Measurements from ENCODE around the gene LSM2.
A peak's percentile ranks its signal among the peaks of the same experiment; 100 is the strongest.

Gene LSM2

DNA sequence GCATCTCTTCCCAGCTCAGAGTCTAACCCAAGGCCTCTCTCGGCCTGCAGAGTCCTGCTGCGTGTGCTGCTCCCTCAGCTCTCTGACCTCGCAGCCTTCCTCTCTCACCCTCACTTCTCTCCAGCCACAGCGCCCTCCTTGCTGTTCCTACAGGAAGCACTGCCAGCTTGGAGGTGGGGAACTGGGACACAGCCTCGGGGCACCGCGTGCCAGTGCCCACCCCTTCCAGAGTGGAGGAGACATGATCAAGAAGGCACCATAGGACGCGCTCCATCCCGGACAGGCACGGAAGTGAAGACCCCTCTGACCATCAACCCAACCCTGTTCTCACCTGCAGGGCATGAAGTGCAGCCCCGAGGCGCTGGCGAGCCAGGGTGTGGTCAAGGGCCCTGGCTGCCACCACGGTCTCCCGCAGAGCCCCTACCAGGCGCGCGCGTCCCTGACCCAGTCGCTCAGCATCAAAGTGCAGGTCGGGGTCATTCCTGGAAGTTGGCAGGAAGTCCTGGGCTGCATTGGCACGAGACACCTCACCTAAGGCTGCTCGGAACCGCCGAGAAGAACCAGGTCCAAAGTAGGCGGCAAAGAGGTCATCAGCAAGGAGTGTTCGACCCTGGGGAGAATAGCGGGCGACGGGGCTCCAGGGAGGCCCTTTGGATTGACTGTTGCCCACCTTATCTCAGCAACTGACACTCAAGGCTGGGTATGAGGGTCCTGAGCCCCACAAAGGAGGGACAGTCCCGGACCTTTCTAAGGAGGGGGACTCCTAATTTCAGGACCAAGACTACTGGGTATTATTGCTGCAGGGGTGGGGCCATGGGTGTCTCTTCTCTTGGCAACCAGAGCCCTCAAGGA, 30.9 kb downstream of the LSM2 start:
- TF ChIP-seq, protein P1, sequence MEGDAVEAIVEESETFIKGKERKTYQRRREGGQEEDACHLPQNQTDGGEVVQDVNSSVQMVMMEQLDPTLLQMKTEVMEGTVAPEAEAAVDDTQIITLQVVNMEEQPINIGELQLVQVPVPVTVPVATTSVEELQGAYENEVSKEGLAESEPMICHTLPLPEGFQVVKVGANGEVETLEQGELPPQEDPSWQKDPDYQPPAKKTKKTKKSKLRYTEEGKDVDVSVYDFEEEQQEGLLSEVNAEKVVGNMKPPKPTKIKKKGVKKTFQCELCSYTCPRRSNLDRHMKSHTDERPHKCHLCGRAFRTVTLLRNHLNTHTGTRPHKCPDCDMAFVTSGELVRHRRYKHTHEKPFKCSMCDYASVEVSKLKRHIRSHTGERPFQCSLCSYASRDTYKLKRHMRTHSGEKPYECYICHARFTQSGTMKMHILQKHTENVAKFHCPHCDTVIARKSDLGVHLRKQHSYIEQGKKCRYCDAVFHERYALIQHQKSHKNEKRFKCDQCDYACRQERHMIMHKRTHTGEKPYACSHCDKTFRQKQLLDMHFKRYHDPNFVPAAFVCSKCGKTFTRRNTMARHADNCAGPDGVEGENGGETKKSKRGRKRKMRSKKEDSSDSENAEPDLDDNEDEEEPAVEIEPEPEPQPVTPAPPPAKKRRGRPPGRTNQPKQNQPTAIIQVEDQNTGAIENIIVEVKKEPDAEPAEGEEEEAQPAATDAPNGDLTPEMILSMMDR (conservative IDR thresholded peaks at IDR 0.05; ENCODE audit: low read depth, low read length): no peak
- H3K4me3 ChIP-seq (ENCODE audit: low read length): no peak overlapping the region
- DNase-seq (ENCODE audit: low read depth): no peak

DNA sequence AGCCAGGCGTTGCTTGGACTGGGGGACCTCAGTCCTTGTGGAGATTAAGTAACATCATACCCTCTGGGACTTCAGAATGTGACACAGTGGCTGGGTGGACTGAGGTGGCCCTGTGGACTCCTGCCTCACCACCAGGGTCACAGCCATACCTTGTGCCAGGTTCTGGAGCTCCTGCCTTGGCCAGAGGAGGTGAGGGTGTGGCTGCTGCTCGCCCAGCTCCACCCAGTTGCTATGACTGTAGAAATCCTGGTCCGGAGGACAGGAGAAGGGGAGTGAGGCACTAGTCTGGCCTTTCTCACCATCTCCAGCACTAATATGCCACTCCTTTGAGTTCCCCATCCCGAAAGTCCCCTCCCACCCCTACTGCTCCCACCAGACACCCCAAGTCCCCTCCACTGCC, 31.6 kb downstream of the LSM2 start:
- TF ChIP-seq, protein P1 (conservative IDR thresholded peaks at IDR 0.05; ENCODE audit: low read depth, low read length): no peak
- H3K4me3 ChIP-seq (ENCODE audit: low read length): no peak overlapping the region
- DNase-seq (ENCODE audit: low read depth): no peak

DNA sequence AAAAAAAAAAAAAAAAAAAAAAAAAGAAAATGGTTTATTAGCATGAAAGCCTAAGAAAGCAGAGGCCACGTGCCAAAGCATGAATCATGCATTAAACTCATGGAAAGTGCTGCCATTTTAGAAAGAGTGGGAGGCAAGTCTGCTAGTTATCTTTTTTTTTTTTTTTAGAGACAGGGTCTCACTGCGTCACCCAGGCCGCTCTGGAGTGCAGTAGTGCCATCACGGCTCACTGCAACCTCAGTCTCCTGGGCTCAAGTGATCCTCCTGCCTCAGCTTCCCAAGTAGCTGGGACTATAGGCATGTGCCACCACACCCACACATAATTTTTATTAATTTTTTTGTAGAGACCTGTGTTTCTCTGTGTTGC, 34.8 kb downstream of the LSM2 start:
- DNase-seq (ENCODE audit: low read depth): no peak
- no peak overlapping the region for H3K4me3 ChIP-seq (ENCODE audit: low read length)
- TF ChIP-seq, protein P1 (conservative IDR thresholded peaks at IDR 0.05; ENCODE audit: low read depth, low read length): no peak

DNA sequence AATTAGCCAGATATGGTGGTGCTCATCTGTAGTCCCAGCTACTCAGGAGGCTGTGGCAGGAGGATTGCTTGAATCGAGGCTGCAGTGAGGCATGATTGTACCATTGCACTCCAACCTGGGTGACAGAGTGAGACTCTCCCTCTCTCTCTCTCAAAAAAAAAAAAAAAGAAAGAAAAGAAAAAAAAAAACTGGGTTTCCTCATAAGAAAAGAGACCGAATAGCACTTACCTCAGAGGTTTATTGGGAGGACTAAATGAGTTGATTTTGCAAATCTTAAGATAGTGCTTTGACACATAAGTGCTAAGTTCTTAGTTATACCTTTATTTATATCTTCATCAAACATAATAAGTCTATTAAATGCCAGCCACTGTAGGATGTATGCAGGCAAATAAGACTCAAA, 35.9 kb downstream of the LSM2 start:
- no peak overlapping the region for H3K4me3 ChIP-seq (ENCODE audit: low read length)
- TF ChIP-seq, protein P1 (conservative IDR thresholded peaks at IDR 0.05; ENCODE audit: low read depth, low read length): no peak
- no peak for DNase-seq (ENCODE audit: low read depth)

DNA sequence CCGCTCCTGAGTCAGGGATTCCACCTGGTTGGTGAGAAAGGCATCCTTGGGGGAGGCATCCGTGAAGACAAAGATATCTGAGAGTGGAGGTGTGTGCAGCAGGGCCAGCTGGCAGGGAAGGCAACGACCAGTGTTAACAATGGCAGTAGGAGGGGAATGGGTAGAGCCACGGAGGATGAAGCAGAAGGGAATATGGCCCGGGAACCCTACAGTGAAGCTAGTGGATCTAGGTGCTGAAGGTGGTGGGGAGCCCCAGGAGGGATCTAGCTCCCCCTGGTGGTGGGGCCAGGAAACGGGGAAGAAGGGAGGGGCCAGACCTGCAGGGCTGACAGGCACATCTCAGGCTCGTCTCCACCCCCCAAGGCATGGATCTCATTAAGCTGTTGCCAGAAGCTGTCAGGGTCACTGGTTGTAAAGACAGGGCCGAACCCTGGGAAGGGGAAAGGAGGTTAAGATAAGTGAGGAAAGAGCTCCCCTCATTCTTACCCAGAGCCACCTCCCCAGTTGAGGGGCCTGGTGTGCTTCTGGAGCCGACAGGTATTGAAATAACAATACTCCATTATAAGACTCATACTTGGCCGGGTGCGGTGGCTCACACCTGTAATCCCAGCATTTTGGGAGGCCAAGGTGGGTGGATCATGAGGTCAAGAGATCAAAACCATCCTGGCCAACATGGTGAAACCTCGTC, 36.9 kb downstream of the LSM2 start:
- H3K4me3 ChIP-seq (ENCODE audit: low read length): no peak overlapping the region
- TF ChIP-seq, protein P1 (conservative IDR thresholded peaks at IDR 0.05; ENCODE audit: low read depth, low read length): peak; percentile 87
- no peak for DNase-seq (ENCODE audit: low read depth)

DNA sequence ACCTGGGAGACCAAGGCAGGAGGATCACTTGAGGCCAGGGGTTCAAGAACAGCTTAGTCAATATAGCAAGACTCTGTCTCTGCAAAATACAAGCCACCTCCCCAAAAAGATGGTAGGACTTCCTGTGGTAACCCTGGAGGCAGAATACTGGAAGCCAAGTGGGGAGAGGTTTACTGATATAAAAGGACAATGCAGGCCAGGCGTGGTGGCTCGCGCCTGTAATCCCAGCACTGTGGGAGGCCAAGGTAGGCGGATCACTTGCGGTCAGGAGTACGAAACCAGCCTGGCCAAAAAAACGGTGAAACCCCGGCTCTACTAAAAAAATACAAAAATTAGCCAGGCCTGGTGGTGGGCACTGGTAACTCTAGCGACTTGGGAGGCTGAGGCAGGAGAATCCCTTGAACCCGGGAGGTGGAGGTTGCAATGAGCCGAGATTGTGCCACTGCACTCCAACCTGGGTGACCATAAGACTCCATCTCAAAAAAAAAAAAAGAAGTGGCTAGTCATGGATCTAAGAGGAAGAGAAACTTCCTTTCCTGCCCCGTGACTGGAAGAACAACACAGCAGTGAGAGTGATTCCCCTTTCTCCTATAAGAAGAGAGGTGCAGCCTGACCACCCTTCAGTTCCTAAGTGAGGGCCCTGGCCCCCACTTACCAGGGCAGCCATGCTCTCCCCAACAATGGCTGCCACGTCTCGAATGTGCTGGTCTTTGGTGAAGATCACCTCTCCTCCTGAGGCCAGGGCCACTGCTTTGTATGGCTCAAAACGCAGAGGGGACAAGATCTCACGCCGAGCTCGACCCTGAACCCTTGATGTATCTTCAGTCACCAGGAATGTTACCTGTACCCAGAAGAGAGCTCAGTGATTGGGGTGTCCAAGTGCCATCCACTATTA, 38.2 kb downstream of the LSM2 start:
- H3K4me3 ChIP-seq (ENCODE audit: low read length): no peak overlapping the region
- TF ChIP-seq, protein P1 (conservative IDR thresholded peaks at IDR 0.05; ENCODE audit: low read depth, low read length): no peak
- DNase-seq (ENCODE audit: low read depth): no peak

Measured in retinal pigment epithelial cell (primary cell).